SJSA1 (cell line): ENCODE results near the gene JAKMIP1. TPM values are rescaled to one million over a fixed set of nuclear protein-coding genes. Genes with fewer than 3 reads are reported as not detected.

Source experiments
- DNase-seq, 2 experiments: peaks; one replicate each; pipeline ENCODE4 v3.0.0-alpha.2; 2015 to 2020; ENCODE audit warnings: low spot score in 2 of 2, low read depth in 1 of 2
- H3K27ac ChIP-seq: fragments of 250-450 bp; sonication (Bioruptor Pico); 2 replicates; pipeline ENCODE4 v1.5.1; 2020; ENCODE audit warnings: mild to moderate bottlenecking, moderate library complexity
- H3K27me3 ChIP-seq: fragments of 250-450 bp; sonication (Bioruptor Pico); replicated peaks from 2 replicates; pipeline ENCODE4 v1.5.1; 2020; ENCODE audit warnings: mild to moderate bottlenecking, moderate library complexity
- H3K36me3 ChIP-seq: fragments of 250-450 bp; sonication (Bioruptor Pico); 2 replicates; pipeline ENCODE4 v1.5.1; 2020; ENCODE audit warnings: mild to moderate bottlenecking
- H3K4me1 ChIP-seq: fragments of 250-450 bp; sonication (Bioruptor Pico); replicated peaks from 2 replicates; pipeline ENCODE4 v1.6.1; 2021; ENCODE audit warnings: mild to moderate bottlenecking
- H3K4me3 ChIP-seq: fragments of 250-450 bp; sonication (Bioruptor Pico); 2 replicates; pipeline ENCODE4 v1.5.1; 2020; ENCODE audit warnings: mild to moderate bottlenecking
- H3K9me3 ChIP-seq: fragments of 250-450 bp; sonication (Bioruptor Pico); replicated peaks from 2 replicates; pipeline ENCODE4 v1.5.1; 2020; ENCODE audit warnings: mild to moderate bottlenecking
- total RNA-seq: library from RNA; depleted of rRNA; stranded (reverse); fragments of >200 nt; shearing (Covaris generic); gene quantifications from 2 replicates; pipeline ENCODE4 v1.2.3, GENCODE V29; 2014; rRNA removed

The JAKMIP1 gene
- total RNA-seq, 1 experiment from 2014 or later, result not detected

- H3K9me3 ChIP-seq, result no peaks in the 10 kb centered on the region
- no peaks in the 10 kb centered on the region for H3K36me3 ChIP-seq
- no peaks in the 10 kb centered on the region for H3K27me3 ChIP-seq
- H3K27ac ChIP-seq, result no peak overlapping the region
- no peaks in the 10 kb centered on the region for H3K4me1 ChIP-seq
- DNase-seq, result no peak
- H3K4me3 ChIP-seq, result no peak overlapping the region
These were observed 220.4 kb downstream of the JAKMIP1 start for GRCh38 chr4:5979981-5980380.

- Histone ChIP-seq H3K4me1 (no peaks in the 10 kb centered on the region), H3K27ac (no peak overlapping the region), H3K27me3 (no peaks in the 10 kb centered on the region), H3K9me3 (no peaks in the 10 kb centered on the region), H3K4me3 (no peak overlapping the region), H3K36me3 (no peaks in the 10 kb centered on the region)
- DNase-seq, result no peak
These were observed 223.4 kb downstream of the JAKMIP1 start for GRCh38 chr4:5976921-5977320.

GRCh38 chr4:5976431-5976830 lies 223.9 kb downstream of the JAKMIP1 start:
- Histone ChIP-seq H3K27me3 (no peaks in the 10 kb centered on the region), H3K36me3 (no peaks in the 10 kb centered on the region), H3K27ac (no peak overlapping the region), H3K9me3 (no peaks in the 10 kb centered on the region), H3K4me3 (no peak overlapping the region), H3K4me1 (no peaks in the 10 kb centered on the region)
- no peak for DNase-seq

Other genes with a start within 250 kb of the JAKMIP1 start
- gene C4orf50, start 182.1 kb downstream of the JAKMIP1 start, total RNA-seq, result not detected in 2 replicates
- gene WFS1, start 69.3 kb upstream of the JAKMIP1 start, total RNA-seq, result 17.4 and 21.0 TPM in 2 replicates